Activated CD4-positive, alpha-beta T cell treated with anti-CD3 and anti-CD28 coated beads, Interleukin-2, Interleukin-6, amounts not matched to agents 100 ng/mL and 50 ng/mL, durations not matched to agents 16 hours and 8 hours (primary cell): ENCODE measurements around the gene ZBED6.
A peak's percentile ranks its signal among the peaks of the same experiment; 100 is the strongest.
"Not testable (repeated sequence)": the region's sequence is repeated elsewhere in the genome, so short reads cannot be mapped to it uniquely, and the experiment has no call there.

Experiments used
- DNase-seq: peaks from one replicate; pipeline ENCODE4 v3.0.0-alpha.2; 2020

The ZBED6 gene

DNA sequence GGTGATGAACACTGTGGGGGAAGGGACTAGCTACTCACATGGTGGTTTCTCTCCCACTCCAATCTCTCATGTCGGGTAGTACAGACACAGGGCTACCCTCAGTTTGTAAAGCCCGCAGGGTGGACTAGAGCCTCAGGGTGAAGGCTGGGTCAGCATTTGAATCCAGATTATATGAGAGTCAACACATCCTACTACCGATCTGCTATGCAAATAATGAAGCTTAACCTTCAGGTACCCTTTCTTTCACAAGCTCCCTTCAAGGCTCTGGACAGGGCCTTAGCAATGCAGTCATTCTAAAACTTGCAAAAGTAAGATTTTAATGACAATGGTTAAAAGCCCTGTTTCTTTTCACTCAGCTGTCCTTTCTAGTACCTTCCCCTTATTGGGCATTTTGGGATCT, 5.5 kb upstream of the ZBED6 start:
- no peak for DNase-seq

DNA sequence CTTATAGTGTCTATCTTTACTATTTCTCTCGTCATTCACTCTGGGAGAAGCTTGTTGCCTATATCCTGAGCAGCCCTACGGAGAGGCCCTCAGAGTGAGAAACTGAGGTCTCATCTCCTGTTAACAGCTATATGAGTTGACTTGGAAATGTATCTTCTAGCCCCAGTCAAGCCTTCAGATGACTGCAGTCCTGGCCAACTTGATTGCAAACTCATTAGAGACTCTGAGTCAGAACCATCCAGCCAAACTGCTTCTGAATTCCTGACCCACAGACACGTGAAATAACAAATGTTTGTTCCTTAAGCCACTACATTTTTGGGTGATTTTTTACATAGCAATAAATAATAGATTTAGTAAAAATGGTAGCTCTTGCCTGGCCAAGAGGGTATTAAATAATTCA, 3.9 kb upstream of the ZBED6 start:
- DNase-seq = no peak

DNA sequence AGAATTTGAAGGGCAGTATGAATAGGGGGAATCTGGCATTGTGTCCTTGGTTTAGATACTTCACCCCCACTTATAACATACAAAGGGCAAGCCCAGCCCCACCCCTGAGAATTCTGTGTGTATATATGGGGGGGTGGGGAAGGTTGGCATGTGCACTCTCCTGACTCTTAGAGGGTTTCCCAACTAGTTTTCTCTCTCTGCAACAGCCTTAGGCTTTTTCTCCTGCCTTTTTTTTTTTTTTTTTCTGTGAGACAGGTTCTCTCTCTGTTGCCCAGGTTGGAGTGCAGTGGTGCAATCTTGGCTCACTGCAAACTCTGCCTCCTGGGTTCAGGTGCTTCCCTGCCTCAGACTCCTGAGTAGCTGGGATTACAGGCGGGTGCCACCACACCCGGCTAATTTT, 2.9 kb upstream of the ZBED6 start:
- DNase-seq = no peak

DNA sequence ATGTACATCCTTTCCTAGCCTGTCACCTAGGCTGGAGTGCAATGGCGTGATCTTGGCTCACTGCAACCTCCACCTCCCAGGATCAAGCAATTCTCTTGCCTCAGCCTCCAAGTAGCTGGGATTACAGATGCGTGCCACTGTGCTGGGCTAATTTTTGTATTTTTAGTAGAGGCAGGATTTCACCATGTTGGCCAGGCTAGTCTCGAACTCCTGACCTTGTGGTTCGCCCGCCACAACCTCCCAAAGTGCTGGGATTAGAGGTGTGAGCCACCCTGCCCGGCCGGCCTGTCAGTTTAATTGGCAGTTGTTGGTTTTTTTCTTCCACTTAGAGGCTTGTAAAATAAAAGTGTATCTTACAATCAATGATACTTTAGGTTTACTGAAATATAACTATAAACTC, 1.9 kb upstream of the ZBED6 start:
- not testable (repeated sequence) for DNase-seq

DNA sequence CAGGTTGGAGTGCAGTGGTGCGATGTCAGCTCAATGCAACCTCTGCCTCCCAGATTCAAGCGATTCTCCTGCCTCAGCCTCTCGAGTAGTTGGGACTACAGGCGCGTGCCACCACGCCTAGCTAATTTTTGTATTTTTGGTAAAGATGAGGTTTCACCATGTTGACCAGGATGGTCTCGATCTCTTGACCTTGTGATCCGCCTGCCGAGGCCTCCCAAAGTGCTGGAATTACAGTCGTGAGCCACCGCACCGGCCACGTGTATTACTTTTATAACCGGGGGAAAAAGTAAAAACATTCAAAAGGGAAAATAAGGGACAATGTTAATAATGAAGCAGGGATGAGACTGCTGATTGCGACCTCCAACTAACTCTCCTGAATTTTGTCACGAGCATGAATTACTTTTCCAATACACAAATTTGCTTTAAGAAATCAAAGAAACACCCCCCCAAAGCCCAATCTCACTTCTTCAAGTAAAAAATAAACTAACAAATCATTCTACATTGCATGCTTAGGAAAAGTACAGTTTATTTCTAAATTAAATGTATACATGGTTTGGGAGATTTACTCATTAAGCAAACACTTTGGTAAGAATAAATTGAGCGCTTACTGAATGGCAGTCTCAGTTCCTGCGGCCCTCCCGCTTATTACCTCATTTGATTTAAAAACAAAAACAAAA, 521 bp upstream of the ZBED6 start:
- DNase-seq = no peak

DNA sequence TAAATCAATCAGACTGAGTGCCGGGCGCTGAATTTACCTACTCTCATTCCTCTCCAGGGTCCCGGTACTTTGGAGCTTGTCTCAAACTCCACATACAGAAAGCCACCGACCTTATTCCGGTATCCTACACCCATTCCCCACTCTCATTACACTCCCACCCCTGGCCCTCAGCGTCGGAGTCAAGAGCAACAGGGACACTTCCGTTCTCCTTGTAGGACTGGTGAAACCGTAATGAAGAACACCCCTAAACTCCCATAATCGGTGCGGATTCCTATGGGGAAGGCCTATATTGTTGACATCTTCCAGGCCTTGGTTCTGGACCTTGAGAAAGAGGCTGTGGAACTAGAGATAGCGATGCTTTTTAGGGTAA, 798 bp downstream of the ZBED6 start:
- peak; percentile 52 for DNase-seq

DNA sequence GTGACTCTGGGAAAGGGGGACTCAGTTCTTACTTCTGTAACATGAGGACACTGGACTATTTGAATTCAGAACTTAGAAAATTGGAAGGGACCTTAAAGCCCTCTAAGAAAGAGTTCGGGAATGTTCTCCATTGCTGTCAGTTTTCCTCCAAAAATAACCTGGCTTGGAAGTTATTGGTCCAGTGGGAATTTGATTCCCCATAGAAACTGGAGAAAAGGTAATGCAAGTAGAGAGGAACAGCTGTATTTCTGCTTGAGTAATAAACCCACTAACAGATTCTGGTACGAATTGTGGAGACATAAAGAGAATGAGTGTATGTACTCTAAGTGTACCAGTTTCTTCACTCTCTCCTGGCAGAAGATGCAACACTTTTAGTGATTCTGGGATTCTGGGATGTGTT, 1.8 kb downstream of the ZBED6 start:
- no peak for DNase-seq

DNA sequence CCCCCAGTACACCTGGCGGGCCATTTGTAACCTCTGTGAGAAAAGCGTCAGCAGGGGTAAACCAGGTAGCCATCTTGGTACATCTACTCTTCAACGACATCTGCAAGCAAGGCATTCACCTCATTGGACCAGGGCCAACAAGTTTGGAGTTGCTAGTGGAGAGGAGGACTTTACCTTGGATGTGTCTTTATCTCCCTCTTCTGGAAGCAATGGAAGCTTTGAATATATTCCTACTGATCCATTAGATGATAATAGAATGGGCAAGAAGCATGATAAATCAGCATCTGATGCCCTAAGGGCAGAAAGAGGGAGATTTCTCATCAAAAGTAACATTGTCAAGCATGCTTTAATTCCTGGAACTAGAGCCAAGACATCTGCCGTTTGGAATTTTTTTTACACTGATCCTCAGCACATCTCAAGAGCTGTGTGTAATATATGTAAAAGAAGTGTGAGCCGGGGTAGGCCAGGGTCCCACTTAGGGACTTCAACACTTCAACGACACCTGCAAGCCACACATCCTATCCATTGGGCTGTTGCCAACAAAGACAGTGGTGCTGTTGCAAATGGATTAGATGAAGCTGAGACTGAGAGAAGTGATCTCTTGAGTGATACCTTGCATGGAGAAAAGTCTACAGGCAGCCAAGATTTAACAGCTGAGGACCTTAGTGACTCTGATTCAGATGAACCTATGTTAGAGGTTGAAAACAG, 2.7 kb downstream of the ZBED6 start:
- no peak for DNase-seq

DNA sequence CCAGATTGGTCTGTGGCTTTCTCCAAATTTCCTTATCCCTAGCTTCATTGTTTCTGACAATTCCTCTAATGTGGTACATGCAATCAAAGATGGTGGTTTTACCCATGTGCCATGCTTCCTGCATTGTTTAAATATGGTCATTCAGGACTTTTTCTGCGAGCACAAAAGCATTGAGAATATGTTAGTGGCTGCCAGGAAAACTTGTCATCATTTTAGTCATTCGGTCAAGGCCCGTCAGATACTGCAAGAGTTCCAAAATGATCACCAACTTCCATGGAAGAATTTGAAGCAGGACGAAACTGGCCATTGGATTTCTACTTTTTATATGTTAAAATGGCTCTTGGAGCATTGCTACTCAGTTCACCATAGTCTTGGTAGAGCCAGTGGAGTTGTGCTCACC, 3.7 kb downstream of the ZBED6 start:
- no peak for DNase-seq

DNA sequence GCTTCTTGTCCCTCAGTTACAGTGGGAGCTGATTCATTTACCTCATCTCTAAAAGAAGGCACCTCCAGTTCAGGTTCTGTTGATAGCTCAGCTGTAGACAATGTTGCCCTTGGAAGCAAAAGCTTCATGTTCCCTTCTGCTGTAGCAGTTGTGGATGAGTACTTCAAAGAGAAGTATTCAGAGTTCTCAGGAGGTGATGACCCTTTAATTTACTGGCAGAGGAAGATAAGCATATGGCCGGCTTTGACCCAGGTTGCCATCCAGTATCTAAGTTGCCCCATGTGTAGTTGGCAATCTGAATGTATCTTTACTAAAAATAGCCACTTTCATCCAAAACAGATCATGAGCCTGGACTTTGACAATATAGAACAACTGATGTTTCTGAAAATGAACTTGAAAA, 4.5 kb downstream of the ZBED6 start:
- no peak for DNase-seq

DNA sequence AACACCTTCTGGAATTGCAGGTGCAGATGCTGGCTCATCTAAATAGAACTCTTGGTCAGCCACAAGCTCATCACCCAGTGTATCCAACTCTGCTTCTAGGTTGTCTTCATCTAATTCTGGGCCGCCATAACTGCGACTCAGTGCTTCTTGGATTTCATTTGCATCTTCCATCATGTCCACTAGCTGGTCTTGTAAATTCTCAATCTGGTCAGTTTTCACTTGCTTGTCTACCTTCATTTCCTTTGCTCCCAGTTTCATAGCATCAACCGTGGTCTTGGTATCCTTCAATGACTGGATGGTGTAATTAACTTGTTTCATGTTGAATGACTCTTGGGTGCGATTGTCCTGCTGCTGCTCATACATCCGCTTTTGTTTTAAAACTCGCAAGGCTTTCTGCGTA, 10.3 kb downstream of the ZBED6 start:
- DNase-seq = no peak

DNA sequence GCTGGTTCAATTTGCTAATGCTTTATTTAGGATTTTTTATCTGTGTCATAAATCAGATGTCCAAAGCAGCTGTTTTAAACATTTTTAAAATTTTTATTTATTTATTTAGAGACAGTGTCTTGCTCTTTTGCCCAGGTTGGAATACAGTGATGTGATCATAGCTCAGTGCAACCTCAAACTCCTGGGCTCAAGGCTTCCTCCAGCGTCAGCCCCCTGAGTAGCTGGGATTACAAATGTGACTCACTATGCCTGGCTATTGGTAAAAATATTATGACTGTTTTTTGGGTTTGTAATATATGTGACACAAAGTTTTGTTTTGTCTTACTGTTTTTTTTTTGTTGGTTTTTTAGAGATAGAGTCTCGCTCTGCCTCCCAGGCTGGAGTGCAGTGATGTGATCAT, 11.8 kb downstream of the ZBED6 start:
- no peak for DNase-seq

DNA sequence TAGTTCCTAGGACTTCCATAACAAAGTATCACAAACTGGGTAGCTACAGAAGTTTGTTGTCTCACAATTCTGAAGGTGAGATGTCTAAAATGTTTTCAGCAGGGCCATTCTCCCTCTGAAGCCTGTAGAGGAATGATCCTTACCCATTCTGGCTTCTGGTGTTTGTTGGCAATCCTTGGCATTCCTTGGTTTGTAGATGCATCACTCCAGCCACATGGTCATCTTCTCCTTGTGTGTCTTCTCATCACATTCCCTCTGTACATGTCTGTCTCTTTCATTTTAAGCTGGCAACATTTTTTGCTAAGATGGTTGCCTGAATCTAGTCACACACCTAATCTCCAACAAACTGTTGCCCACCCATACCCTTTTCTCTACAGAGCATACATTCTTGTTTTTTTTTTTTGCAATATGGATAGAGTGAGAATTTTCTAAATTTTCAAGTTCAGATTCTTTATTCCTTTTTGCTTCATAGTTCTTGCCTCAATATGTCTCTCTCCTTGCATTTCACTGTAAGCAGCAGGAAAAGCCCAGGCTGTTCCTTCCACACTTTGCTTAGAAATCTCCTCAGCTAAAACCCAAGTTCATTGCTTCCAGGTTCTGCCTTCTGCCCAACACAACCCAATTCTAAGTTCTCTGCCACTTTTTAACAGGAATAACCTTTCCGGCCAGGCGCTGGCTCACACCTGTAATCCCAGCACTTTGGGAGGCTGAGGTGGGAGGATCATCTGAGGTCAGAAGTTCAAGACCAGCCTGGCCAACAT, 18.3 kb downstream of the ZBED6 start:
- DNase-seq = no peak

DNA sequence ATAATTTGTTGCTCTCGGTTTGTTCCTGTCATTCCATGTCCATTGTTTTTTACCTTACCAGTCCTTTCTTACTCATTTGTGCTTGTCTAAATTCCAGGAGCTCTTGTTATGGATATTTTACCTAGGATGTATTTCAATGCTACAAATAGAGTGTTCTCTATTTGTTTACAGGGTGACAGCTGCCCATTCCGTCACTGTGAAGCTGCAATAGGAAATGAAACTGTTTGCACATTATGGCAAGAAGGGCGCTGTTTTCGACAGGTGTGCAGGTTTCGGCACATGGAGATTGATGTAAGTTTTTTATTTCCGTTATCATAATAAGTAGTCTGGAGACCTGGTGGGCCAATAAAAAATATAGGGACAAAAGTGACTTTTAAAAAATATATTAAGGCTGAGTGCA, 23.0 kb downstream of the ZBED6 start:
- DNase-seq = no peak

DNA sequence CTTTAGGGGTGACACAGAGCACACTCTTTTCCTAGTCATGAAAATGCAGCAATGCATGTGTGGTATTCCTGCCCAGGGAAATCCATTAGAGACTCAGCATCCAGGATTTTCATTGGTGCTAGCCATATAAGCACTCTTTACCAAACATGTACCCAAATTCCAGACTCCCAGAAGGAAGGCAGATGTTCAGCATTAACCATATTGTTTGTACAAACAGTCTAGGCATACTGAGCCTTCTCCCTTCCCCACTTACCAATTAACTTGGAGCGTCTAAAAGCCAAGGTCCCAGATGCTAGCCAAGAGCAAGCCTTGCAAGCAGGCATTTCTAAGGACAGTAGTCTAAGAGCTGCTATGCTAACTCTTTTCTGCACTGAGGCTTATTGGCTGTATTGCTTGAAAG, 27.9 kb downstream of the ZBED6 start:
- no peak for DNase-seq

DNA sequence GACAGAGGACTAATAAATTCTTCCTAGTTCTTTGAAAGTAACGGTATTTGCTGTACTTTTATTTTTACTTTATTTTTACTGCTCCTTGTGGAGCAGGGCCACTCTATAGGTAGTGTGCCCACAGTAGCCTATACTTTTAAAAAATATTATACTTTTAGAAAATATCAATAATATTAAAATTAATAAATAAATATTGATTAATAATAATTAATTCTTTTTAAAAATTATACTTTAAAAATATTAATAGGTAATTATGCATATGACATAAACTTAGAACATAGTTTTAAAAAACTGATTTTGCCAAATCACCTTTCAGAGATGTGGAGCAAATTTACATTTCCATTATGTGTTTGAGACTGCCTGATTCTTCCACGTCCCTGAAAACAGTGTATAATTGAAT, 30.8 kb downstream of the ZBED6 start:
- no peak for DNase-seq

DNA sequence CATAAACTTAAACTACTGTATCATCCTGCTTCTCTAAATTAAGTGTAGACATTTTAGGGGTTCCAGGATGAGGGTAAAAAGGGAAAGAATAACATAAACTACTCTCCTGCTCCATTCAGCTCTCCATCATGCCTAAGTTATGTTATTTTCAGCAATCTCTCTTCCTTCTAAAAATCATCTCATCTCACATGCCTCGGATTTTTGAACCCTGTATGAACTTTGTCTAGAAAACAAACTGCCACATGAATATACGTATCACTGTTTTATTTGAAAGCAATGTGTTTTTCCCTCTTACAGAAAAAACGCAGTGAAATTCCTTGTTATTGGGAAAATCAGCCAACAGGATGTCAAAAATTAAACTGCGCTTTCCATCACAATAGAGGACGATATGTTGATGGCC, 32.6 kb downstream of the ZBED6 start:
- DNase-seq = no peak

DNA sequence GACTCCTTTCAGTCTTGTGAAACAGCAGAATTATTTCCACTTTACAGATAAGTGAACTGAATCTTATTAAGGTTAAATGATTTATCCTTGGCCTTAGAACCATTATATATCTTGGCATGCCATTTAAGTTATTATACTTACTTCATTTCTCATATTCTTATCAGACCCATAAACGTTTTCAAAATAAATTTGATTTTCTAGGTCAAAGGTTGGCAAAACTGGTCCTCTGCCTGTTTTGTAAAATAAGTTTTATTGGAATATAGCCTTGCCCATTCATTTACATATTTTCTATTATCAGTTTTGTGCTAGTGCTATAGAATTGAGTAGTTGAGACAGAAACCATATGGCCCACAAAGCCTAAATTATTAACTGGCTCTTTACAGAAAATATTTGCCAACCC, 33.1 kb downstream of the ZBED6 start:
- no peak for DNase-seq

DNA sequence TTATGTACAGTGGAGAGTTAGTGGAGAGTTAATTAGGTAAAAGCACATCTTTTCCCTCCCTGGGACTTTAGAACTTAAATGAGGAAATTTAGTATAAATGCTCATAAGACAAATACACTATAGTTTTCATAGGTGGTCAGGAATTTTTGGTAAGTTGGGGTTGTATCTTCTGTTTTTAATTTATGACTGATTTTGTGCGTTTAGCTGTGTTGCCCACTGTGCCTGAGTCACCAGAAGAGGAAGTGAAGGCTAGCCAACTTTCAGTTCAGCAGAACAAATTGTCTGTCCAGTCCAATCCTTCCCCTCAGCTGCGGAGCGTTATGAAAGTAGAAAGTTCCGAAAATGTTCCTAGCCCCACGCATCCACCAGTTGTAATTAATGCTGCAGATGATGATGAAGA, 33.8 kb downstream of the ZBED6 start:
- not testable (repeated sequence) for DNase-seq

DNA sequence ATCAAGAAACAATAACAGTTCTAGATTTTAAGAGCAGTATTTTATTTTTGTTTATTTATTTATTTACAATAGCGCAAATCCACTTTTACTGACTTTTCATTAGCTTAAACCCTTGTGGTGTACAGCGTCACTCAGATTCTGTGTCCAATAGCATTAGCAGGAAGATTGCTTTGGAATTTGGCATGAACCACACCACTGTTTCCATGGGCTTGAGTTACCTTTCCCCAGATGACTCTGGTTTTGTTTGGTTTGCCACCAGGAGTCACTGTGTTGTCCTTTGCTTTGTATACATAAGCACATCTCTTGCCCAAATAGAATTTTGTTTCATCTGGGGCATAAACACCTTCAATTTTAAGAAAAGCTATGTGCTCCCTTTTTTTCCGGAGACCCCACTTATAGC, 40.1 kb downstream of the ZBED6 start:
- DNase-seq = no peak

DNA sequence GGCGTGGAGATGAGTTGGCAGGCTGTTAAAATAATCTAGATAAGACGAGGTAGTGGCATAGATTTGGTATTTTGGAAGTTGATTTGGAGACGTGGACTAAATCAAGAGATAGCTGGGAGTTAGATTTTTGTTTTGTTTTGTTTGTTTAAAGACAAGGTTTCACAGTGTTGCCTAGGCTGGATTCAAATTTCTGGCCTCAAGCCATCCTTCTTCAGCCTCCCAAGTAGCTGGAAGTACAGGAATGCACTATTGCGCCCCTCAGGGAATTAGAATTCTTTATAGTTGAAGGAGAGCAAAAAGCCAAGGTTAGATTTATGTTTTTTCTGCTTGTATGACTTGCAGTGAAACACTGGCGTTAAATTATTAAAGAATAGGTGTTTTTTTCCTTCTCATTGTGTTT, 43.7 kb downstream of the ZBED6 start:
- DNase-seq = no peak

DNA sequence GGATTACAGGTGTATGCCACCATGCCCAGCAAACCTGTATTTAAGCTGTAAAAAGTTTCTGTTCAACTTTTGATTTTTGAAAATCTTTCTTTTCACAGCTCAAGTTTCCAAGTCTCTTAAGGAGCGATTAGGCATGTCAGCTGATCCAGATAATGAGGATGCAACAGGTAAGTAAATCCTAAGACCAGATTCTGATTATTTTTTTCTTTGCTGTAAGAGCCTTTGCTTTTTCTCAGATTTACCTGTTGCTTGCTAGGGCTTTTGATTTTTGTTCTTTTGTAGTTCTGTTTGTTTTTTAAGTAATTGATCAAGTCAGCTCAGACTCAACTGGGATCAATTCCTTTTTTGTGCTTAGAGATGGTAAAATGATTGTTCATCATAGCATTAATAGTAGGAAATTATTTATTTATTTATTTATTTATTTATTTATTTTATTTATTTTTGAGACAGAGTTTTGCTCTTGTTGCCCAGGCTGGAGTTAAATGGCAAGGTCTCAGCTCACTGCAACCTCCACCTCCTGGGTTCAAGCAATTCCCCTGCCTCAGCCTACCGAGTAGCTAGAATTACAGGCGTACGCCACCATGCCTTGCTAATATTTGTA, 44.9 kb downstream of the ZBED6 start:
- no peak for DNase-seq

DNA sequence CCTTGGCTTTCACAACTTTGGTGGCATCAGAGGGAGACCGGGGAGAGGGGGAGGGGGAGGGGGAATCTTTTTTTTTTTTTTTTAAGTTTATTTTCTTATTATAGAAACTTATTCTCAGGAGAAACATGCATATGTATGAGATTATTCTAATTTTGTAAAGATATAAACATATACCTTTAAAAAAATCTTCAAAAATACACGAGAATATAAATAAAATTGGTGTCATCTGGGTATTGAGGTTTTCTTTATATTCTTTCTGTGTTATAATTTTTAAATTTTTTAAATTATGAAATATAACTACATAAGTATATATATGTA, 47.1 kb downstream of the ZBED6 start:
- DNase-seq = no peak

DNA sequence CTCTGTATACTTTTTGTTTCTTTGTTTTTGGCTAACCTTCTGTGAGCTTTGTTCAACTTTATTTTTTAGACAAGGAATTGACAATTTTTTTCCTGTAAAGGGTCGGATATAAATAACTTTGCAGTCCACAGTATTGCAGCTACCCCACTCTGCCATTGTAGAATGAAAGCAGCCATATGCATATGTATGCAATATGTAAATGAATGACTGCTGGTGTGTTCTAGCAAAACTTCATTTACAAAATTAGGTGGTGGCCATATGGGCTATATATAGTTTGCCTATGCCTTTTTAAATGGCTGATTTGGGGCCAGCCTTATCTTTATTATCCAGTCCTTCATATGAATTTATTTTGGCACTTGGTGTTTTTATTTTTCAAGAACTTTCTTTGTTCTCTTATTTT, 48.0 kb downstream of the ZBED6 start:
- DNase-seq = no peak
